ENCODE results near the gene KCNJ15. TPM values are rescaled to one million over a fixed set of nuclear protein-coding genes. Genes with fewer than 3 reads are reported as not detected.

Gene KCNJ15
- total and polyA plus RNA-seq, 11 donors, result 0.07 to 1.8 (median 0.38) TPM

DNA sequence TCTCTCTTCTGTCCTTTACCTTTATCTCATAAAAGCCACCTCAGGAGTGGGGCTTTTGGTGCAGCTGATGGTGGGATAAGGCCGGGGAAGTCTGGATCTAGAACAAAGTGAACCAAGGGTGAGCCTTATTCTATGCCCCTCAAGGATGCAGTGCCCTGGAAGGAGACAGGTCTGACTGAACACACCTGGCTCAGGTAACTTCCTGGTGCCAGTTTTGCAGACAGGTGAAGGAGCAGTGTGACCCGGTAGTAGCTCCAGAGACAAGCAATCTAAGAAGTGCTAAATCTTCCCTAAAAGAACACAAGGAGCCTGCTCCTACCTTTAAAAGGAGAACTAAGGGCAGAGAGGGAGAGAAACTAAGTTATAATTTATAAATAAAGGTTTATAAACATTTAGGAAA lies 2.9 kb downstream of the KCNJ15 start:
- WGBS, 4 donors, result 87 to 92% (median 89%) methylated on average over 2 of the region's 2 CpGs
- Histone ChIP-seq H3K4me3 (no peak overlapping the region), H3K4me1 (peaks cover 0 to 19% (median 0%) of the 10 kb centered on the region in 12 donors), H3K9me3 (no peaks in the 10 kb centered on the region), H3K36me3 (no peaks in the 10 kb centered on the region), H3K27me3 (peaks cover 0 to 13% (median 0%) of the 10 kb centered on the region in 9 donors), H3K27ac (no peak overlapping the region)
- no peak for DNase-seq
- TF ChIP-seq POLR2A (IDR thresholded peaks at IDR 0.05) (no peak), CTCF (IDR thresholded peaks at IDR 0.05) (no peak)
- intact Hi-C loops (cut with DNase I), result no loop called here
- no peak for ATAC-seq

- TF ChIP-seq POLR2A (IDR thresholded peaks at IDR 0.05), result no peak
- TF ChIP-seq CTCF (IDR thresholded peaks at IDR 0.05), result no peak
- Histone ChIP-seq H3K4me3 (no peak overlapping the region), H3K27me3 (peaks cover 0 to 13% (median 0%) of the 10 kb centered on the region in 9 donors), H3K27ac (no peak overlapping the region), H3K4me1 (peaks cover 0 to 16% (median 0%) of the 10 kb centered on the region in 12 donors), H3K9me3 (no peaks in the 10 kb centered on the region), H3K36me3 (no peaks in the 10 kb centered on the region)
- ATAC-seq (no peak), DNase-seq (no peak)
- 88 to 92% (median 90%) methylated on average over 6 of the region's 6 CpGs for WGBS, 4 donors
- intact Hi-C loops (cut with DNase I), result no loop called here
Observed at GRCh38 chr21:38260426-38260825, 3.6 kb downstream of the KCNJ15 start.

DNA sequence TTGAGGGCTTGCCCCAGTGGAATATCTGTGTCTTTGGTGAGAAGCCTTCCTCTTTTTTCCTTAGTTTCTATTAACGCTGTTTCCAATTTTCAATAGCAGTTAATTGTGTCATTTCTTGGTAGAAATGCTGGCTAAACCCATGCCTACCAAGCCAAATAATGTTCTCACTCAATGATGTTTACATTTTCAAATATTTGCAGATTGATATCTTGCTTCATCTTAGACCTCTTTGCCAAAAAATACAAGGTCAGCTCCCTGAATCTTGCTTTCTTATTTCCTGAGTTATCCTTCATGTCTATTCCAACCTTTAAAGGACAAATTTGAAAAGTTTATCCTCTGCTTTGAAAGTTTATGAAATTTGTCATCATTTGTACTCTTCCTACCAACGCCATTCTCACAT lies 5.1 kb downstream of the KCNJ15 start:
- H3K27ac ChIP-seq, result no peak overlapping the region
- WGBS, 4 donors, result 80 to 89% (median 86%) methylated on average over 2 of the region's 2 CpGs
- no peak overlapping the region for H3K4me3 ChIP-seq
- H3K4me1 ChIP-seq, result peaks cover 0 to 12% (median 0%) of the 10 kb centered on the region in 12 donors
- TF ChIP-seq CTCF (IDR thresholded peaks at IDR 0.05) (no peak), POLR2A (IDR thresholded peaks at IDR 0.05) (no peak)
- no peaks in the 10 kb centered on the region for H3K36me3 ChIP-seq
- no peaks in the 10 kb centered on the region for H3K9me3 ChIP-seq
- intact Hi-C loops (cut with DNase I), result no loop called here
- DNase-seq (no peak), ATAC-seq (no peak)
- peaks cover 0 to 13% (median 0%) of the 10 kb centered on the region in 9 donors for H3K27me3 ChIP-seq

DNA sequence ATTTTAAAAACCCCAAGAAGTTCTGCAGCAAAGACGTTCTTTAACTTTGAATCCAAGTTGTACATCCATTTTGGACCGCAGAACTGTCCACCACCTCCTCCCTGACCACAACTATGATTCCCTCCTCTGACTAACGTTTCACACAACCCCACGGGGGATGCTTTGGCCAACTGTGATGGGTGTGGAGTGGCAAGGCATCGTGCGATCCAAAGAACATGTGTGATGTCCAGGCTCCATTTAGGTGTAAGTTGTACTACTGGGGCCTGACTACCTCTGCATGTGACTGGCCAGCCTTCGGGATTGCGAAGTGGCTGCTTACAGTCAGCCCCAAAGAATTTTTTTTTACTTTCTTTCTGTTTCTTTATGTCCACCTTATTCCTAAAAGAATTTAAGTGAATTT lies 6.7 kb downstream of the KCNJ15 start:
- intact Hi-C loops (cut with DNase I), result no loop called here
- H3K9me3 ChIP-seq, result no peaks in the 10 kb centered on the region
- peaks cover 0 to 22% (median 0%) of the 10 kb centered on the region in 12 donors for H3K4me1 ChIP-seq
- no peaks in the 10 kb centered on the region for H3K36me3 ChIP-seq
- ATAC-seq (peak in 1 of 4 donors; percentile 34), DNase-seq (no peak)
- no peak overlapping the region for H3K4me3 ChIP-seq
- no peak for TF ChIP-seq CTCF (IDR thresholded peaks at IDR 0.05)
- TF ChIP-seq POLR2A (IDR thresholded peaks at IDR 0.05), result no peak
- peaks cover 0 to 5% (median 0%) of the 10 kb centered on the region in 9 donors for H3K27me3 ChIP-seq
- H3K27ac ChIP-seq, result no peak overlapping the region
- WGBS, 4 donors, result 77 to 88% (median 84%) methylated on average over 8 of the region's 8 CpGs

Measured in heart left ventricle (tissue), 16 donors.